Embryonic facial prominence (tissue), 1 donor: ENCODE data around the gene DUSP9.
"Not testable (repeated sequence)": the region's sequence is repeated elsewhere in the genome, so short reads cannot be mapped to it uniquely, and the experiment has no call there.

Experiments used
- DNase-seq: peaks from one replicate; pipeline ENCODE4 v3.0.0-alpha.2; 2016; ENCODE audit errors: extremely low spot score

Gene DUSP9

GRCh38 chrX:153690466-153690865 is 43.5 kb downstream of the DUSP9 start:
- no peak for DNase-seq

DNA sequence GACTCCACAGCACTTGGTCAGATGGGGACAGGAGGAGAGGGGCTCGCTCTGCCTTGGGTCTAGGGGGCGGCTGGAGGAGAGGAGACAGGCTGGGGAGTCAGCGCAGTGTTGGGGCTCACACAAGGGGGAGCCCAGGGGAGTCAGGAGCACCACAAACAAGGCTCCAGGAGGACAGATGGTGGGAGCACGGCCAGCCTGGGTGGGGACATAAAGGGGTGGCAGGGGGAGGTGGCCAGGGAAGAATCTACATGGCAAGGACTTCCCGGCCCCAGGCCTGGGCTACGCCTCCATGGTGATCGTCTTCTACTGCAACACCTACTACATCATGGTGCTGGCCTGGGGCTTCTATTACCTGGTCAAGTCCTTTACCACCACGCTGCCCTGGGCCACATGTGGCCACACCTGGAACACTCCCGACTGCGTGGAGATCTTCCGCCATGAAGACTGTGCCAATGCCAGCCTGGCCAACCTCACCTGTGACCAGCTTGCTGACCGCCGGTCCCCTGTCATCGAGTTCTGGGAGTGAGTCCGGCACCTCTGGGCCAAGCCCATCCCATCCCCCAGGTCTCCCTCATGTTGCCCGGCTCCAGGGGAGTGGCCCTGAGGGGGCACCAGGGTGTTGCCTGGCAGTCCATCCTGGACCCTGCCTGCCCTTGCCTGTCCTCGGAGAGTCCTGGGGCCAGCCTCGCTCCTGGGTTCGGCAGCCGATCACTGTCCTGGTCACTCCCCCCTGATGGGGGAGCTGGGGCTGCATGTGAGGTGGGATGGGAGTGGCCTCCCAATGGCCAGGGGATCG is 44.2 kb downstream of the DUSP9 start:
- not testable (repeated sequence) for DNase-seq

- DNase-seq = no peak
Observed at GRCh38 chrX:153692003-153692402, 45.0 kb downstream of the DUSP9 start.

DNA sequence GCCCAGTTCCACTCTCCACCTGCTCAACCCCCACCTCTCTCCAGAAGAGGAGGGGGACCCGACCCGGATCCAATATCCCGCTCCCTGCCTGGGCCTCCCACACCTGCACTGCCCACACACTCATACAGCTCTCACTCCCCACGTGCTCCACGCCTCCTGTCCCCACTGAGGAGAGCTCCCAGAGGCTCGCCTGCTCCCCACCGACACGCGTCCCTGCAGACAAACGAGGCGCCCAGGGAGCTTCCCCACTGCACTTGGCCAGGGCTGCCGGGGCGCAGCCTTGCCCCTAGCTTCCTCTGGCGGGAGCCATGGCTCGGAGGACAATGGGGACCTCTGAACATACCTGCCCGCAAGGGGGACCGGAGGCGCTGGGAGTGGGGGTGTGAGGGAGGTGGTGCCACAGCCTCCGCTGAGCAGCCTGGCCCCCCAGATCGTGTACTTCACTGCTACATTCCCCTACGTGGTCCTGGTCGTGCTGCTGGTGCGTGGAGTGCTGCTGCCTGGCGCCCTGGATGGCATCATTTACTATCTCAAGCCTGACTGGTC is 45.7 kb downstream of the DUSP9 start:
- no peak for DNase-seq

DNA sequence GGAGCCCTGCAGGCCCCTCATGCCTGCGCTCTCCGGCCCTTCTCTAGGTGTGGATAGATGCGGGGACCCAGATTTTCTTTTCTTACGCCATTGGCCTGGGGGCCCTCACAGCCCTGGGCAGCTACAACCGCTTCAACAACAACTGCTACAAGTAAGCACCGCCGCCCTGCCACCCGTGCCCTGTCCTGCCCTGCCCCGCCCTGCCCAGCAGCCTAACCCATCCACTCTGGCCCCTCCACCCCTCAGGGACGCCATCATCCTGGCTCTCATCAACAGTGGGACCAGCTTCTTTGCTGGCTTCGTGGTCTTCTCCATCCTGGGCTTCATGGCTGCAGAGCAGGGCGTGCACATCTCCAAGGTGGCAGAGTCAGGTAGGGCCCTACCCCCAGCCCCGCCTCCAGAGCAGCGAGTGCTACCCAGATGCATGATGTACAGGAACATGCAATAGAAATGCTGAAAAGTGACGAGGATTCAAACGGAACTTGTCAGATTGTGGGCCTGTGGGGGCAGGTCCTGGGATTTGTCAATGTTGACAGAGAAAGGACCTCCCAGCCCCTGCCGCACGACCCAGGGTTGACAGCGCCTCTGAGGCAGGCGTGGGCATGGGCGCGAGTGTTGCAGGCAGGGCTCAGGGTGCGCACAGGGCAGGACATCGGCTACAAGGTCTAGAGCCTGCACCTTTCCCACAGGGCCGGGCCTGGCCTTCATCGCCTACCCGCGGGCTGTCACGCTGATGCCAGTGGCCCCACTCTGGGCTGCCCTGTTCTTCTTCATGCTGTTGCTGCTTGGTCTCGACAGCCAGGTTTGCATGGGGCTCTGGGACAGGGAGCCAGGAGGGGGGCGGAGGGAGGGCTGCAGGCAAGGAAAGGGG is 46.4 kb downstream of the DUSP9 start:
- no peak for DNase-seq

DNA sequence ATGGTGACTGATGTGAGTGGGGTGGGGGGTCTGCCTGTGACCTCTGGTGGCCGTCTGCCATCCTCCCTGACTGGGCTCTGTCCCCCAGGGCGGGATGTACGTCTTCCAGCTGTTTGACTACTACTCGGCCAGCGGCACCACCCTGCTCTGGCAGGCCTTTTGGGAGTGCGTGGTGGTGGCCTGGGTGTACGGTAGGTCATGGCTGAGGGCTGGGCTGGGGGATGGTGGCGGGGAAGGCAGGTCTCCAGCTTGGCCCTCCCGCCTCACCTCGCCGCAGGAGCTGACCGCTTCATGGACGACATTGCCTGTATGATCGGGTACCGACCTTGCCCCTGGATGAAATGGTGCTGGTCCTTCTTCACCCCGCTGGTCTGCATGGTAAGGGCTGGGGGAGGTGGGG is 47.3 kb downstream of the DUSP9 start:
- not testable (repeated sequence) for DNase-seq

DNA sequence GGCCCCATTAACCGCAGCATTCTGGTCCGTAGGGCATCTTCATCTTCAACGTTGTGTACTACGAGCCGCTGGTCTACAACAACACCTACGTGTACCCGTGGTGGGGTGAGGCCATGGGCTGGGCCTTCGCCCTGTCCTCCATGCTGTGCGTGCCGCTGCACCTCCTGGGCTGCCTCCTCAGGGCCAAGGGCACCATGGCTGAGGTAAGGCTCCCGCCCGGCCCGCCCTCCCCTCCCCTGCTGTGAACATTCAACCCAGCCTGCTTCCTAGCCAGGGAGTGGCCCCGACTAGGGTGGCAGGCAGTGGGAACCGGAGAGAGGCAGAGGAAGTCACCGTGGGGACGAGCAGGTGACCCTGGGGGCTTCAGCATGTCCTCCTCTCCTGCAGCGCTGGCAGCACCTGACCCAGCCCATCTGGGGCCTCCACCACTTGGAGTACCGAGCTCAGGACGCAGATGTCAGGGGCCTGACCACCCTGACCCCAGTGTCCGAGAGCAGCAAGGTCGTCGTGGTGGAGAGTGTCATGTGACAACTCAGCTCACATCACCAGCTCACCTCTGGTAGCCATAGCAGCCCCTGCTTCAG is 47.8 kb downstream of the DUSP9 start:
- no peak for DNase-seq

DNA sequence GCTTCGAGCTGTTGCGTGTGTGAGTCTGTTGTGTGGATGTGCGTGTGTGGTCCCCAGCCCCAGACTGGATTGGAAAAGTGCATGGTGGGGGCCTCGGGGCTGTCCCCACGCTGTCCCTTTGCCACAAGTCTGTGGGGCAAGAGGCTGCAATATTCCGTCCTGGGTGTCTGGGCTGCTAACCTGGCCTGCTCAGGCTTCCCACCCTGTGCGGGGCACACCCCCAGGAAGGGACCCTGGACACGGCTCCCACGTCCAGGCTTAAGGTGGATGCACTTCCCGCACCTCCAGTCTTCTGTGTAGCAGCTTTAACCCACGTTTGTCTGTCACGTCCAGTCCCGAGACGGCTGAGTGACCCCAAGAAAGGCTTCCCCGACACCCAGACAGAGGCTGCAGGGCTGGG is 49.1 kb downstream of the DUSP9 start:
- DNase-seq = no peak

DNA sequence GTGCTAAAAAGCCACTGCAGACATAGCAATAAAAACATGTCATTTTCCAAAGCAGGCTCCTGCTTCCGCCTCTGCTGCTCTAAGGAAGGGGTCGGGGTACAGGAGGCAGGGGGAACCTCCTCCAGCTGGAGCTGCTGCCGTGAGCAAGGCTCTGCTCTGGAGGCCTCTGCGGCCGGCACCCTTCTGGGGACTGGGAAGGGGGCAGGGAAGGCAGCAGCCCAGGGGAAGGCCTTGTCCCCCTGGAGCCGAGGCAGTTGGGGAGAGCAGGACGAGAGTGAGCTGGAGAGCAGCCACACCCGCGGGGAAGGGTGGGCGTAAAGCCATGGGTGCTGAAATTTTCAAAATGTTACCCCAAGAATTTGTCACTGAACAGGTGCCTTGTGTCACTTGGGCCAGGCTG is 49.5 kb downstream of the DUSP9 start:
- DNase-seq = not testable (repeated sequence)

- not testable (repeated sequence) for DNase-seq
Observed at GRCh38 chrX:153696986-153697722, 50.2 kb downstream of the DUSP9 start.

DNA sequence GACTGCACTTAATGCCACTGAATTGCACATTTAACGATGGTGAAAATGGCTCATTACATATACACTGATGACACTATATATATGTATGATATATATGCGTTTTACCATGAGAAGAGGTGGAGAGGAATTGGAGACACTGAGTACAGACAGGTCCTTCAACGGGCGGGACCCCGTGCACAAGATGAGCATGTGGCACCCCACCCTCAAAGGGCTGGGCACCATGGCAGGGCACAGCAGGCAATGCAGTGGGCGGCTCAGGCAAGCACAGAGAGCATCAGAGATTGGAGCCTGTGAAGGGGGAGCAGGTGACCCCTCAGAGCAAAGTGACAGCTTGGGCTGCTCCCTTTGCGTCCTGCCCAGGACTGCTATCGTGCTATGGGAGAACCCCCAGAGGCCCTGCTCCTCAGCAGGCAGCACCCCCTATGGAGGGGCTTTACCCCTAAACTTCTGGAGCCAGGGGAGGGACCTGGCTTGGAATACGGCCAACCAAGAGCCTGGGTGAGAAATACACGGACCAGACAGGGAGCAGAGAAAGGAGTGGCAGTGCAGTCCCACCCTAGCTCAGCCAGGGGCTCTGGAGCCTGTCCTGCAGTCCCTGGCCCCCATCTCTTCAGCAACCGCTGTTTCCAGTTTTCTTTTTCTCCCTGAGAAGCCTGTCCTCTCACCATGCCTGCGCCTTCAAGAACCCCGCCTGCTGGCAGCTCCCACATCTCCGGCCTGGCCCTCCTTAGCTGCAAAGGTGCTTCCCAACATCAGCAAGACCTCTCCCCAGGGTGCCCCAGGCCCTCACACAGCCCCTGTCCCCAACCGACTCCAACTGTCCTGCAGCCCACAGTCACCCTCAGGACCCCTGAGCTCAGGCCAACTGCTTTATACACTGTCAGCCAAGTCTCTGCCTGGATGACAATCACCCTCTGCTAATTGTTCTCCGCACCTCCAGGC is 51.2 kb downstream of the DUSP9 start:
- DNase-seq = no peak

DNA sequence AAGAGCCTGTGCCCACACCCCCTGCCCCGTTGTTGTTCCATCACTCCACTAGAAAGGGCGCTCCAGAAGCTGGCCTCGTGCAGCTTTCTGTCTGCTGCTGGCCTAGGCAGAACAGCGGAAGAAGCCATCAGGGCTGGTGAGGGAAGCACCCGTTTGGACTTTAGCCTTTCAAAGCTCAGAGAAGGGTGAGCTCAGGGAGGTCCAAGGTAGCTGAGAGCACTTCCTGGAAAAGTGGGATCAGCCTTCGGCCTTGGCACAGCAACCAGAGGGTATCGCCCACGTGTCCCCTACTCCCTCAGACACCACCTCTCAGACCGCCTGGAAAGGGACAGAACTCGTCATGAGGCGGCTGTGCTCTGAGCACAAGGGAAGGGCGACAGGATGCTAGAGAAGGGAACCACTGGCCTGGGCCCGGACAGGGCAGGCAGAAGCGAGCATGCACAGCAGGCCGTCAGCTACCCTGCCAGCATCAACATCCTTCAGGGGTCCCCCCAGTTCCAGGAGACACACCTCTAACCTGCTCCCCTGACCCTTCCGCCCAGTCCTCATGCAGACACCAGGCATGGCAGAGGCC is 52.3 kb downstream of the DUSP9 start:
- DNase-seq = not testable (repeated sequence)

- not testable (repeated sequence) for DNase-seq
Observed at GRCh38 chrX:153699784-153700371, 52.9 kb downstream of the DUSP9 start.

GRCh38 chrX:153700376-153700945 is 53.5 kb downstream of the DUSP9 start:
- DNase-seq = no peak
